GM18861 (cell line): Measurements from ENCODE around the gene CBFA2T3.
"Not testable (repeated sequence)": the region's sequence is repeated elsewhere in the genome, so short reads cannot be mapped to it uniquely, and the experiment has no call there.

ENCODE experiments used
- ATAC-seq: cut with Tn5 transposase; IDR thresholded peaks from one replicate; pipeline ENCODE4 v1.9.1; 2021; ENCODE audit not compliant: unreplicated experiment

The CBFA2T3 gene

GRCh38 chr16:89013111-89013510, 36.1 kb upstream of the CBFA2T3 start:
- ATAC-seq = no peak

- no peak for ATAC-seq
Observed at GRCh38 chr16:89012622-89012995, 35.6 kb upstream of the CBFA2T3 start.

GRCh38 chr16:89011909-89012621, 35.1 kb upstream of the CBFA2T3 start:
- ATAC-seq = no peak

- ATAC-seq = no peak
Observed at GRCh38 chr16:89010210-89010925, 33.4 kb upstream of the CBFA2T3 start.

GRCh38 chr16:89009343-89010209, 32.6 kb upstream of the CBFA2T3 start:
- ATAC-seq = no peak

GRCh38 chr16:89008796-89009195, 31.8 kb upstream of the CBFA2T3 start:
- not testable (repeated sequence) for ATAC-seq

- ATAC-seq = no peak
Observed at GRCh38 chr16:89007371-89008249, 30.6 kb upstream of the CBFA2T3 start.

GRCh38 chr16:89006036-89006752, 29.2 kb upstream of the CBFA2T3 start:
- no peak for ATAC-seq

GRCh38 chr16:89005201-89006035, 28.4 kb upstream of the CBFA2T3 start:
- ATAC-seq = no peak

- ATAC-seq = no peak
Observed at GRCh38 chr16:89004209-89004831, 27.3 kb upstream of the CBFA2T3 start.

- no peak for ATAC-seq
Observed at GRCh38 chr16:89003831-89004208, 26.8 kb upstream of the CBFA2T3 start.

GRCh38 chr16:89002851-89003830, 26.1 kb upstream of the CBFA2T3 start:
- ATAC-seq = no peak

- ATAC-seq = not testable (repeated sequence)
Observed at GRCh38 chr16:89002081-89002480, 25.1 kb upstream of the CBFA2T3 start.

- no peak for ATAC-seq
Observed at GRCh38 chr16:89001117-89002027, 24.4 kb upstream of the CBFA2T3 start.

- ATAC-seq = no peak
Observed at GRCh38 chr16:89000207-89000959, 23.4 kb upstream of the CBFA2T3 start.
